Retinal pigment epithelial cell (primary cell): ENCODE results near the gene BIRC3.

Experiments
- DNase-seq: peaks from one replicate; pipeline ENCODE4 v3.0.0-alpha.2; 2010; ENCODE audit warnings: low read depth
- H3K4me3 ChIP-seq: 2 replicates; pipeline ENCODE4 v1.5.1; 2011; ENCODE audit warnings: mild to moderate bottlenecking, low read length, control low read depth, moderate library complexity
- TF ChIP-seq, protein P1 (sequence below): conservative IDR thresholded peaks from 2 replicates; pipeline ENCODE4 v1.5.1; 2011; ENCODE audit warnings: low read depth, low read length, control low read depth, inconsistent platforms

The BIRC3 gene

GRCh38 chr11:102274628-102275027 lies 42.7 kb upstream of the BIRC3 start:
- TF ChIP-seq, protein P1, sequence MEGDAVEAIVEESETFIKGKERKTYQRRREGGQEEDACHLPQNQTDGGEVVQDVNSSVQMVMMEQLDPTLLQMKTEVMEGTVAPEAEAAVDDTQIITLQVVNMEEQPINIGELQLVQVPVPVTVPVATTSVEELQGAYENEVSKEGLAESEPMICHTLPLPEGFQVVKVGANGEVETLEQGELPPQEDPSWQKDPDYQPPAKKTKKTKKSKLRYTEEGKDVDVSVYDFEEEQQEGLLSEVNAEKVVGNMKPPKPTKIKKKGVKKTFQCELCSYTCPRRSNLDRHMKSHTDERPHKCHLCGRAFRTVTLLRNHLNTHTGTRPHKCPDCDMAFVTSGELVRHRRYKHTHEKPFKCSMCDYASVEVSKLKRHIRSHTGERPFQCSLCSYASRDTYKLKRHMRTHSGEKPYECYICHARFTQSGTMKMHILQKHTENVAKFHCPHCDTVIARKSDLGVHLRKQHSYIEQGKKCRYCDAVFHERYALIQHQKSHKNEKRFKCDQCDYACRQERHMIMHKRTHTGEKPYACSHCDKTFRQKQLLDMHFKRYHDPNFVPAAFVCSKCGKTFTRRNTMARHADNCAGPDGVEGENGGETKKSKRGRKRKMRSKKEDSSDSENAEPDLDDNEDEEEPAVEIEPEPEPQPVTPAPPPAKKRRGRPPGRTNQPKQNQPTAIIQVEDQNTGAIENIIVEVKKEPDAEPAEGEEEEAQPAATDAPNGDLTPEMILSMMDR, result no peak
- DNase-seq, result no peak
- H3K4me3 ChIP-seq, result no peak overlapping the region

DNA sequence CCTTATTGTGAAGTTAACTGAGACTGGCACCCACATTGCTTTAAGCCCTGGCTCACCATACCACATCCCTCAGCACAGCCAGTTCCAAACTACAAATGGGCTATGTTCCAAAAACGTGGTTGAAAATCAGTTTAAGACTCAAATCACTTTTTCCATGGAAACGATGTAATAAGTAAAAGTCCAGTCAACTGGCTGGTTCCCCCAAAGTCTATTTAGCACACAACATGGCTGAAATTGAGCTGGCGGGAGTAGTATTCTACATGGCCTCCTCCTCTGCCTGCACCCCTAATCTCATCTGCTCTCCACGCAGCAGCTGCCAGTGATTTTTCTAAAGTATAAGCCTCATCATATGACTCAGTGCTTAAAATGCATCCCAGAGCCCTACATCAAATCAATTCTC lies 40.9 kb upstream of the BIRC3 start:
- TF ChIP-seq, protein P1, result no peak
- DNase-seq, result no peak
- no peak overlapping the region for H3K4me3 ChIP-seq

DNA sequence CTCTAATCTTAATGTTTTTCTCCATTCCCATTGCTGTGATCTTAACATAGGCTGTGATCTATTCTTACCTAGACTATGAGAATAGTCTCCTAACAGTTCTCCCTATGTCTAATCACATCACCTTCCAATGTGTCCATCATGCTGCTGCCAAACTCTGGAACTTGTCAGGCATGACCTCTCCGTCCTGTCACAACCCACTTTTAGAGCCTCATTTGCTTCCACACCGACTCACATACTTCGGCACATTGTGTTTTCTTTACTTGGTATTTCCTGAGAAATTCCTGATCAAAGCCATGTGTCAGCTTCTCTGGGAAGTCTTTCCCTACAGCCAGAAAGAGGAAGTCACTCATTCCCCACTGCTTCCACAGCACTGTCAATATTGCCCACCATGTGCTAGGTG lies 40.5 kb upstream of the BIRC3 start:
- TF ChIP-seq, protein P1, result no peak
- no peak for DNase-seq
- no peak overlapping the region for H3K4me3 ChIP-seq

GRCh38 chr11:102279641-102280170 lies 37.6 kb upstream of the BIRC3 start:
- peak overlapping the region; percentile 19 for H3K4me3 ChIP-seq
- TF ChIP-seq, protein P1, result peak; percentile 23
- no peak for DNase-seq

DNA sequence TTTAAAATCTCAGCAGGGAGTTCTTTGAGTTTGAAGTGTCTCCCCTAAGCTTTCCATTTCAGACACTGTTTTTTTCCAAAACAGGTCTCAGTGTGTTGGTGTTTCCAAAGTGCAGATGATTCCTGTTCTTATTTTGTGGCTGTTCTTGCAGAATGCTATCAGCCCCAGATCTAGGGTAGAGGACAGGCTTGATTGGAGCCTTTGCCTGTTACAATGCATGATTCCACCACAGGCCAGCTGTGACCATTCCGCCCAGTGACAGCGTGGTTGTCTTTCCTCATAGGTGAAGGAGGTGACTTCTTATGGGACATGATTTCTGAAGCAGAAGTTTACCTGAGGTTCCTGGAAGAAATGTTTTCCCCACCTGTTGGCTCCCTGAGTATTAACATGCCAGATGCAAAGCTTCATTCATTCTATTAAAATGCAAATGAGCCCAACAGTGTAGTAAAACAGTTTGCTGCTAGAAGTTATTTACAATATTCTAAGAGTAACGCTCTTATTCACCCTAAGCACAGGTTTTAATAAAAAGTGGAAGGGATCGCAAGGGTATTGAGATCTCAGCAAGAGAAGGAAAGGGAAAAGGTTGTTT lies 36.9 kb upstream of the BIRC3 start:
- TF ChIP-seq, protein P1, result no peak
- no peak overlapping the region for H3K4me3 ChIP-seq
- DNase-seq, result no peak

GRCh38 chr11:102283116-102283485 lies 34.2 kb upstream of the BIRC3 start:
- DNase-seq, result no peak
- H3K4me3 ChIP-seq, result no peak overlapping the region
- TF ChIP-seq, protein P1, result no peak

DNA sequence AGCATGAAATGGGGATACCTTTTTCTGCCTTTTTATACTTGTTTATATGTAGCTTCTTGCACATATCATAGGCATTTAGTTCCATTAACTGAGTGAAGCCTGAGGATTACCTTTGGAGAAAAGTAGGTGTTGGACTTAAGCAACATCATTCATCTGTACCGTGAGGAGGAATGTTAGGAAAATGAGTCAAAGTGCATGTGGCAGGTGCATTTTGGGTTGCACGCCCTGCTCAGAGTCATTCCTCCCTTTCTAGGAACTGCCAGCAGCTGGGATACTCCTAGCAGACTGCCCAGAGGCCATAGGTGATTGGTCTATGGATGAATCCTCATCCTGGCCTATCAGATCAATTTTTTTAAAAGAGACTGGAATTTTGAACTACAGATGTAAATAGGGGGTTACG lies 33.3 kb upstream of the BIRC3 start:
- H3K4me3 ChIP-seq, result no peak overlapping the region
- TF ChIP-seq, protein P1, result no peak
- DNase-seq, result no peak
